HepG2 (cell line): ENCODE measurements around the gene FAF1. TPM values are rescaled to one million over a fixed set of nuclear protein-coding genes. Genes with fewer than 3 reads are reported as not detected.

Source experiments
- ATAC-seq: fragments of 200-7000 bp; cut with Tn5 transposase; 3 replicates; pipeline ENCODE4 v1.9.1; 2020; ENCODE audit warnings: mild to moderate bottlenecking, moderate library complexity
- BruUV-seq: library from RNA; stranded (reverse); fragments of 400-500 nt; replicated peaks from 2 replicates; lab custom pipeline; 2021; lab: Mats Ljungman, UMichigan
- CTCF ChIA-PET: fragments of 300-600 bp; formaldehyde crosslinking; extraction: SDS; loops from one replicate; lab custom pipeline; 2021; ENCODE audit warnings: low total read pairs, inconsistent platforms, low intra/inter-chr PET ratio; lab: Yijun Ruan, JAX
- POLR2A ChIA-PET: fragments of 350-600 bp; sonication (Branson Sonifier 250); formaldehyde crosslinking; loops from one replicate; lab custom pipeline; 2020; ENCODE audit warnings: antibody characterized with exemption, inconsistent platforms; lab: Yijun Ruan, JAX
- DNase-seq: peaks from one replicate; pipeline ENCODE4 v3.0.0-alpha.2; 2015; ENCODE audit warnings: low spot score
- FAIRE-seq: peaks from 3 replicates; lab custom pipeline; 2011; peaks lifted over from hg19 to GRCh38; lab: Jason Lieb, UNC
- H2AFZ ChIP-seq: one replicate; pipeline ENCODE4 v1.6.1; 2011; ENCODE audit warnings: low read length, inconsistent platforms
- H3K27ac ChIP-seq: fragments of 300-600 bp; 3 replicates; pipeline ENCODE4 v1.8.0; 2011; ENCODE audit warnings: mixed run types, mild to moderate bottlenecking, mixed read lengths, low read length, inconsistent platforms; ENCODE audit not compliant: insufficient read depth; ENCODE audit errors: extremely low read length
- H3K27me3 ChIP-seq, 2 experiments: fragments of 200-600 bp in 1 of 2; 2 replicates in 1 of 2; 3 replicates in 1 of 2; pipeline versions ENCODE4 v1.6.0 to v1.8.0; 2011; ENCODE audit warnings: low read length in 2 of 2, mild to moderate bottlenecking in 2 of 2, moderate library complexity in 2 of 2, inconsistent platforms in 1 of 2; ENCODE audit not compliant: insufficient read depth in 2 of 2, control insufficient read depth in 1 of 2
- H3K36me3 ChIP-seq, 2 experiments: fragments of 200-600 bp in 1 of 2; replicated peaks in 1 of 2; 2 replicates in 1 of 2; 3 replicates in 1 of 2; pipeline versions ENCODE4 v1.5.1 to v1.8.0; 2011; ENCODE audit warnings: low read length in 2 of 2, inconsistent platforms in 1 of 2; ENCODE audit not compliant: insufficient read depth in 2 of 2, control insufficient read depth in 1 of 2
- H3K4me1 ChIP-seq: 2 replicates; pipeline ENCODE4 v1.5.1; 2012; ENCODE audit warnings: low read length, inconsistent platforms; ENCODE audit not compliant: insufficient read depth
- H3K4me2 ChIP-seq: 2 replicates; pipeline ENCODE4 v1.6.0; 2011; ENCODE audit warnings: low read depth, low read length, inconsistent platforms
- H3K4me3 ChIP-seq, 3 experiments: fragments of 200-600 bp in 1 of 3; sonication (generic), shearing (Covaris generic) in 1 of 3; replicated peaks in 1 of 3; 2 replicates each; pipeline ENCODE4 v1.5.1; 2011 to 2016; ENCODE audit warnings: low read length in 3 of 3, inconsistent platforms in 2 of 3, low read depth in 2 of 3, mild to moderate bottlenecking in 2 of 3, control low read depth in 1 of 3, mixed read lengths in 1 of 3; ENCODE audit not compliant: insufficient read depth in 1 of 3
- H3K79me2 ChIP-seq: one replicate; pipeline ENCODE4 v1.6.1; 2011; ENCODE audit warnings: low read length, inconsistent platforms; ENCODE audit not compliant: insufficient read depth
- H3K9ac ChIP-seq: 2 replicates; pipeline ENCODE4 v1.6.0; 2011; ENCODE audit warnings: mild to moderate bottlenecking, low read depth, low read length, inconsistent platforms; ENCODE audit not compliant: insufficient read depth
- H3K9me3 ChIP-seq: 2 replicates; pipeline ENCODE4 v1.5.1; 2012; ENCODE audit warnings: mild to moderate bottlenecking, low read length
- H4K20me1 ChIP-seq: 2 replicates; pipeline ENCODE4 v1.6.0; 2011; ENCODE audit warnings: inconsistent platforms, mild to moderate bottlenecking, low read length, moderate library complexity; ENCODE audit not compliant: insufficient read depth
- EP300 ChIP-seq, 3 experiments: sonication (generic) in 1 of 3; formaldehyde crosslinking in 1 of 3; IDR thresholded peaks; 2 replicates each; pipeline versions ENCODE4 v1.5.1 to v1.6.1; 2011 to 2020; ENCODE audit warnings: low read depth in 2 of 3, low read length in 2 of 3, borderline replicate concordance in 1 of 3, improper control_type of control experiment in 1 of 3, mild to moderate bottlenecking in 1 of 3, missing genetic modification reagents in 1 of 3, moderate library complexity in 1 of 3
- HHEX ChIP-seq: IDR thresholded peaks from 2 replicates; pipeline ENCODE4 v1.6.1; 2016; ENCODE audit warnings: control low read depth
- HOXA9 ChIP-seq: sonication (generic); formaldehyde crosslinking; IDR thresholded peaks from 2 replicates; pipeline ENCODE4 v1.8.1; 2022; ENCODE audit warnings: missing genetic modification reagents, mild to moderate bottlenecking, moderate library complexity, borderline replicate concordance
- KLF9 ChIP-seq: IDR thresholded peaks from 2 replicates; pipeline ENCODE4 v1.6.1; 2016; ENCODE audit warnings: low read depth
- KMT2A ChIP-seq: sonication (generic); formaldehyde crosslinking; IDR thresholded peaks from 2 replicates; pipeline ENCODE4 v1.4.0; 2020; ENCODE audit warnings: missing genetic modification reagents
- ZFYVE20 ChIP-seq: sonication (generic); formaldehyde crosslinking; IDR thresholded peaks from 2 replicates; pipeline ENCODE4 v1.8.0; 2023; ENCODE audit warnings: low read depth, mild to moderate bottlenecking, moderate library complexity, missing genetic modification reagents, borderline replicate concordance
- ZNF256 ChIP-seq: sonication (generic); formaldehyde crosslinking; conservative IDR thresholded peaks from 2 replicates; pipeline ENCODE4 v1.4.0; 2020; ENCODE audit warnings: missing genetic modification reagents
- ZNF317 ChIP-seq: sonication (generic); formaldehyde crosslinking; IDR thresholded peaks from 2 replicates; pipeline ENCODE4 v1.5.0; 2020; ENCODE audit warnings: mild to moderate bottlenecking, missing genetic modification reagents
- ZNF563 ChIP-seq: sonication (generic); formaldehyde crosslinking; IDR thresholded peaks from 2 replicates; pipeline ENCODE4 v1.8.0; 2022; ENCODE audit warnings: mild to moderate bottlenecking, moderate library complexity, missing genetic modification reagents
- ZNF598 ChIP-seq: sonication (generic); formaldehyde crosslinking; IDR thresholded peaks from 2 replicates; pipeline ENCODE4 v1.5.1; 2020; ENCODE audit warnings: mild to moderate bottlenecking, missing genetic modification reagents, borderline replicate concordance
- ZNF660 ChIP-seq: sonication (generic); formaldehyde crosslinking; IDR thresholded peaks from 2 replicates; pipeline ENCODE4 v1.5.1; 2020; ENCODE audit warnings: mild to moderate bottlenecking, low read depth, missing genetic modification reagents, borderline replicate concordance
- ZNF674 ChIP-seq: sonication (generic); formaldehyde crosslinking; IDR thresholded peaks from 2 replicates; pipeline ENCODE4 v1.5.0; 2020; ENCODE audit warnings: low read depth, mild to moderate bottlenecking, missing genetic modification reagents
- in situ Hi-C: cut with HindIII; loops from 2 replicates; pipeline ENCODE4 v1.10.0; 2017; ENCODE audit warnings: low pct_unique_long_range_greater_than_20kb; ENCODE audit not compliant: extremely low pct_ligation_motif_present
- intact Hi-C: fragments of 100-400 bp; cut with micrococcal nuclease; formaldehyde crosslinking; loops from one replicate; pipeline ENCODE4 v1.10.0; 2022; ENCODE audit not compliant: unreplicated experiment
- polyA plus RNA-seq, 8 experiments: library from polyadenylated mRNA; depleted of rRNA in 3 of 8; stranded (reverse) in 7 of 8; unstranded in 1 of 8; fragments of >200 nt; fragmentation: Illumina TruSeq in 4 of 8; extraction: Trizol in 4 of 8; gene quantifications; 2 replicates each; pipeline versions ENCODE4 v1.2.1 to v1.2.3, GENCODE V29; 2011 to 2016; ENCODE audit warnings: low read depth in 4 of 8, missing spikeins in 1 of 8, mixed read lengths in 1 of 8; ENCODE audit not compliant: insufficient read depth in 1 of 8
- total RNA-seq, 5 experiments: library from RNA; depleted of rRNA; stranded (reverse); fragments of >200 nt; fragmentation: Illumina TruSeq; extraction: Trizol; gene quantifications; 2 replicates each; pipeline ENCODE4 v1.2.3, GENCODE V29; 2016; ENCODE audit warnings: low read depth in 1 of 5
- TF ChIP-seq, protein P1 (sequence below): sonication (generic); formaldehyde crosslinking; IDR thresholded peaks from 2 replicates; pipeline ENCODE4 v1.4.0; 2020; ENCODE audit warnings: missing genetic modification reagents, borderline replicate concordance
- TF ChIP-seq, protein P2 (sequence below): sonication (generic); formaldehyde crosslinking; IDR thresholded peaks from 2 replicates; pipeline ENCODE4 v1.4.0; 2020; ENCODE audit warnings: missing genetic modification reagents, borderline replicate concordance
- TF ChIP-seq, protein P3 (sequence below): sonication (generic); formaldehyde crosslinking; IDR thresholded peaks from 2 replicates; pipeline ENCODE4 v1.5.1; 2020; ENCODE audit warnings: missing genetic modification reagents, mild to moderate bottlenecking, borderline replicate concordance
- TF ChIP-seq, protein P4 (sequence below): sonication (generic); formaldehyde crosslinking; conservative IDR thresholded peaks from 2 replicates; pipeline ENCODE4 v1.8.0; 2022; ENCODE audit warnings: low read depth, missing genetic modification reagents

FAF1 gene
- total and polyA plus RNA-seq, 2 of the 13 experiments (the other 11 are each of a cell fraction or from before 2014, with no cell fraction given) = 19.4 to 63.3 TPM

DNA sequence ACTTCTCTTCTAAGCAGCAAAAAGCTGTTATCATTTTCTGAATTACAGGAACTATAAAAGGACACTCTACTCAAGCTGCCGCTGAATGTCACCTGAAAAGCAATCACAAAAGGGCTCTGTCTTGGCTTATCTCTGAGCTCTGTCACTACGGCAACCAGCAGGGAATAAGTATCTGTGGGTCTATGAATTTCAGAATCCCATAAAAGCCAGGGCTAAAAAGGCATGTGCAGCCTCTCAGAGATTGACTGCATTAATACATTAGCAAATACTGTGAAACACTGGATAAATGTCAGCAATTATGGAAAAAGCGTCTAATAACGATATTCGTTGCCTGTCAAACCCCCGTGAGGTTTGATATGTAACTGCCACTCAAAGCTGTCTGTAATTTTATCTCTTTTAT lies 326.6 kb downstream of the FAF1 start (continued):
- TF ChIP-seq ZNF256 = no peak
- no peak for TF ChIP-seq ZNF563 (CRISPR knock-in tag)
- TF ChIP-seq, protein P1, sequence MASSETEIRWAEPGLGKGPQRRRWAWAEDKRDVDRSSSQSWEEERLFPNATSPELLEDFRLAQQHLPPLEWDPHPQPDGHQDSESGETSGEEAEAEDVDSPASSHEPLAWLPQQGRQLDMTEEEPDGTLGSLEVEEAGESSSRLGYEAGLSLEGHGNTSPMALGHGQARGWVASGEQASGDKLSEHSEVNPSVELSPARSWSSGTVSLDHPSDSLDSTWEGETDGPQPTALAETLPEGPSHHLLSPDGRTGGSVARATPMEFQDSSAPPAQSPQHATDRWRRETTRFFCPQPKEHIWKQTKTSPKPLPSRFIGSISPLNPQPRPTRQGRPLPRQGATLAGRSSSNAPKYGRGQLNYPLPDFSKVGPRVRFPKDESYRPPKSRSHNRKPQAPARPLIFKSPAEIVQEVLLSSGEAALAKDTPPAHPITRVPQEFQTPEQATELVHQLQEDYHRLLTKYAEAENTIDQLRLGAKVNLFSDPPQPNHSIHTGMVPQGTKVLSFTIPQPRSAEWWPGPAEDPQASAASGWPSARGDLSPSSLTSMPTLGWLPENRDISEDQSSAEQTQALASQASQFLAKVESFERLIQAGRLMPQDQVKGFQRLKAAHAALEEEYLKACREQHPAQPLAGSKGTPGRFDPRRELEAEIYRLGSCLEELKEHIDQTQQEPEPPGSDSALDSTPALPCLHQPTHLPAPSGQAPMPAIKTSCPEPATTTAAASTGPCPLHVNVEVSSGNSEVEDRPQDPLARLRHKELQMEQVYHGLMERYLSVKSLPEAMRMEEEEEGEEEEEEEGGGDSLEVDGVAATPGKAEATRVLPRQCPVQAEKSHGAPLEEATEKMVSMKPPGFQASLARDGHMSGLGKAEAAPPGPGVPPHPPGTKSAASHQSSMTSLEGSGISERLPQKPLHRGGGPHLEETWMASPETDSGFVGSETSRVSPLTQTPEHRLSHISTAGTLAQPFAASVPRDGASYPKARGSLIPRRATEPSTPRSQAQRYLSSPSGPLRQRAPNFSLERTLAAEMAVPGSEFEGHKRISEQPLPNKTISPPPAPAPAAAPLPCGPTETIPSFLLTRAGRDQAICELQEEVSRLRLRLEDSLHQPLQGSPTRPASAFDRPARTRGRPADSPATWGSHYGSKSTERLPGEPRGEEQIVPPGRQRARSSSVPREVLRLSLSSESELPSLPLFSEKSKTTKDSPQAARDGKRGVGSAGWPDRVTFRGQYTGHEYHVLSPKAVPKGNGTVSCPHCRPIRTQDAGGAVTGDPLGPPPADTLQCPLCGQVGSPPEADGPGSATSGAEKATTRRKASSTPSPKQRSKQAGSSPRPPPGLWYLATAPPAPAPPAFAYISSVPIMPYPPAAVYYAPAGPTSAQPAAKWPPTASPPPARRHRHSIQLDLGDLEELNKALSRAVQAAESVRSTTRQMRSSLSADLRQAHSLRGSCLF = no peak
- no peak for TF ChIP-seq ZFYVE20
- TF ChIP-seq, protein P2, sequence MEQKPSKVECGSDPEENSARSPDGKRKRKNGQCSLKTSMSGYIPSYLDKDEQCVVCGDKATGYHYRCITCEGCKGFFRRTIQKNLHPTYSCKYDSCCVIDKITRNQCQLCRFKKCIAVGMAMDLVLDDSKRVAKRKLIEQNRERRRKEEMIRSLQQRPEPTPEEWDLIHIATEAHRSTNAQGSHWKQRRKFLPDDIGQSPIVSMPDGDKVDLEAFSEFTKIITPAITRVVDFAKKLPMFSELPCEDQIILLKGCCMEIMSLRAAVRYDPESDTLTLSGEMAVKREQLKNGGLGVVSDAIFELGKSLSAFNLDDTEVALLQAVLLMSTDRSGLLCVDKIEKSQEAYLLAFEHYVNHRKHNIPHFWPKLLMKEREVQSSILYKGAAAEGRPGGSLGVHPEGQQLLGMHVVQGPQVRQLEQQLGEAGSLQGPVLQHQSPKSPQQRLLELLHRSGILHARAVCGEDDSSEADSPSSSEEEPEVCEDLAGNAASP (CRISPR knock-in tag) = no peak

DNA sequence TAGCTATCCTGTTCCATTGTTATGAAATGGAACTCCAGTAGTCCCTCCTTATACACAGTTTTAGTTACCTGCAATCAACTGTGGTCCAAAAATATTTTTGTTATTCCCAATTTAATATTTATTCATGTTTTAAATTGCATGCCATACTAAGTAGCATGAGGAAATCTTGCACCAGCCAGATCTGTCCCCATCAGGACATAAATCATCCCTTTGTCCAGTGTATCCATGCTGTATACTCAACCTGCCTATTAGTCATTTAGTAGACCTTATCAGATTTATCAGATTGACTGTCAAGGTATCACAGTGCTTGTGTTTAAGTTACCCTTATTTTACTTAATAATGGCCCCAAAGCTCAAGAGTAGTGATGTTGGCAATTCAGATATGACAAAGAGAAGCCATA lies 328.9 kb downstream of the FAF1 start:
- POLR2A ChIA-PET = no interaction called here
- H3K27ac ChIP-seq = no peak overlapping the region
- BruUV-seq = no TSS peak
- no peak overlapping the region for H3K4me2 ChIP-seq
- H4K20me1 ChIP-seq = no peaks in the 10 kb centered on the region
- no peak overlapping the region for H3K9ac ChIP-seq
- no peak overlapping the region for H2AFZ ChIP-seq
- in situ Hi-C loops (no loop called here), intact Hi-C loops (no loop called here)
- CTCF ChIA-PET = no interaction called here
- no peaks in the 10 kb centered on the region for H3K79me2 ChIP-seq
- no peaks in the 10 kb centered on the region for H3K4me1 ChIP-seq
- H3K9me3 ChIP-seq = no peaks in the 10 kb centered on the region
- no peaks in the 10 kb centered on the region for H3K27me3 ChIP-seq
- no peaks in the 10 kb centered on the region for H3K36me3 ChIP-seq
- ATAC-seq (no peak), DNase-seq (no peak), FAIRE-seq (no peak)
- no peak overlapping the region for H3K4me3 ChIP-seq
- TF ChIP-seq ZNF674 (CRISPR knock-in tag) (no peak), HHEX (no peak), KMT2A (CRISPR knock-in tag) (no peak), ZNF598 (no peak), ZNF660 (CRISPR knock-in tag) (no peak), HOXA9 (no peak), ZNF317 (CRISPR knock-in tag) (no peak), KLF9 (CRISPR knock-in tag) (no peak), EP300 (IDR thresholded peaks at IDR 0.05; ENCODE audit: low read depth in 2 of 2, low read length in 2 of 2) (no peak), EP300 (CRISPR knock-in tag; IDR thresholded peaks at IDR 0.05; ENCODE audit: borderline replicate concordance) (no peak)
- TF ChIP-seq, protein P3, sequence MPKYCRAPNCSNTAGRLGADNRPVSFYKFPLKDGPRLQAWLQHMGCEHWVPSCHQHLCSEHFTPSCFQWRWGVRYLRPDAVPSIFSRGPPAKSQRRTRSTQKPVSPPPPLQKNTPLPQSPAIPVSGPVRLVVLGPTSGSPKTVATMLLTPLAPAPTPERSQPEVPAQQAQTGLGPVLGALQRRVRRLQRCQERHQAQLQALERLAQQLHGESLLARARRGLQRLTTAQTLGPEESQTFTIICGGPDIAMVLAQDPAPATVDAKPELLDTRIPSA (CRISPR knock-in tag) = no peak
- TF ChIP-seq, protein P4, sequence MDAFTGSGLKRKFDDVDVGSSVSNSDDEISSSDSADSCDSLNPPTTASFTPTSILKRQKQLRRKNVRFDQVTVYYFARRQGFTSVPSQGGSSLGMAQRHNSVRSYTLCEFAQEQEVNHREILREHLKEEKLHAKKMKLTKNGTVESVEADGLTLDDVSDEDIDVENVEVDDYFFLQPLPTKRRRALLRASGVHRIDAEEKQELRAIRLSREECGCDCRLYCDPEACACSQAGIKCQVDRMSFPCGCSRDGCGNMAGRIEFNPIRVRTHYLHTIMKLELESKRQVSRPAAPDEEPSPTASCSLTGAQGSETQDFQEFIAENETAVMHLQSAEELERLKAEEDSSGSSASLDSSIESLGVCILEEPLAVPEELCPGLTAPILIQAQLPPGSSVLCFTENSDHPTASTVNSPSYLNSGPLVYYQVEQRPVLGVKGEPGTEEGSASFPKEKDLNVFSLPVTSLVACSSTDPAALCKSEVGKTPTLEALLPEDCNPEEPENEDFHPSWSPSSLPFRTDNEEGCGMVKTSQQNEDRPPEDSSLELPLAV = no peak
